Spinal cord (tissue), 10 donors: ENCODE results near the gene EARS2. TPM values are rescaled to one million over a fixed set of nuclear protein-coding genes. Genes with fewer than 3 reads are reported as not detected.
A peak's percentile ranks its signal among the peaks of the same experiment; 100 is the strongest.
"Not testable (repeated sequence)": the region's sequence is repeated elsewhere in the genome, so short reads cannot be mapped to it uniquely, and the experiment has no call there.

Experiments
- DNase-seq, 6 donors: peaks; one replicate each; pipeline versions ENCODE4 v3.0.0 to v3.0.0-alpha.2; 2013 to 2015; ENCODE audit warnings: low spot score in 6 of 6, low read depth in 4 of 6
- H3K27ac ChIP-seq: one replicate; pipeline ENCODE4 v1.5.1; 2013; ENCODE audit warnings: low read depth, low read length, control low read depth
- H3K27me3 ChIP-seq: one replicate; pipeline ENCODE4 v1.6.1; 2013; ENCODE audit warnings: low read length; ENCODE audit not compliant: control insufficient read depth, insufficient read depth
- H3K36me3 ChIP-seq: one replicate; pipeline ENCODE4 v1.6.1; 2013; ENCODE audit warnings: low read length; ENCODE audit not compliant: control insufficient read depth, insufficient read depth
- H3K4me1 ChIP-seq: one replicate; pipeline ENCODE4 v1.6.1; 2013; ENCODE audit warnings: low read length; ENCODE audit not compliant: control insufficient read depth, insufficient read depth
- H3K4me3 ChIP-seq: one replicate; pipeline ENCODE4 v1.5.1; 2013; ENCODE audit warnings: low read depth, low read length, control low read depth
- H3K9me3 ChIP-seq: one replicate; pipeline ENCODE4 v1.6.1; 2013; ENCODE audit warnings: low read length; ENCODE audit not compliant: control insufficient read depth, insufficient read depth
- WGBS: methylation state at CpG from one replicate; pipeline ENCODE4 v1.1.5; 2013; ENCODE audit warnings: missing lambda C conversion rate; ENCODE audit not compliant: insufficient coverage; 5-methylcytosine and 5-hydroxymethylcytosine counted together
- polyA plus RNA-seq, 2 donors: library from polyadenylated mRNA; unstranded; fragments of 120-200 nt; gene quantifications; one replicate each; pipeline ENCODE4 v1.2.1, GENCODE V29; 2013; ENCODE audit not compliant: insufficient read length in 2 of 2
- total RNA-seq, 2 donors: library from RNA; depleted of rRNA in 1 of 2; stranded (reverse); fragments of 120-200 nt in 1 of 2; fragments of >200 nt in 1 of 2; gene quantifications; one replicate each; pipeline versions ENCODE4 v1.2.3 to v1.2.4, GENCODE V29; 2013 to 2014
- donor health status: healthy.

EARS2 gene
- total and polyA plus RNA-seq, 4 donors, result 16.6 to 27.7 (median 23.4) TPM

GRCh38 chr16:23583271-23583670, 26.1 kb upstream of the EARS2 start:
- DNase-seq, H3K4me1 ChIP-seq, H3K27ac ChIP-seq, H3K4me3 ChIP-seq, H3K27me3 ChIP-seq, H3K9me3 ChIP-seq: not testable (repeated sequence)
- peaks cover 65% of the 10 kb centered on the region for H3K36me3 ChIP-seq
- WGBS, result 97% methylated on average over 6 of the region's 30 CpGs

- Histone ChIP-seq H3K27ac (no peak overlapping the region), H3K4me3 (no peak overlapping the region), H3K27me3 (no peaks in the 10 kb centered on the region), H3K36me3 (peaks cover 58% of the 10 kb centered on the region), H3K4me1 (peaks cover 4% of the 10 kb centered on the region), H3K9me3 (no peaks in the 10 kb centered on the region)
- DNase-seq, result no peak
These were observed 24.6 kb upstream of the EARS2 start for GRCh38 chr16:23581764-23582163.

GRCh38 chr16:23580391-23580790, 23.2 kb upstream of the EARS2 start:
- Histone ChIP-seq H3K27ac (no peak overlapping the region), H3K27me3 (no peaks in the 10 kb centered on the region), H3K4me1 (peaks cover 4% of the 10 kb centered on the region), H3K36me3 (peaks cover 58% of the 10 kb centered on the region), H3K9me3 (no peaks in the 10 kb centered on the region), H3K4me3 (no peak overlapping the region)
- no peak for DNase-seq

- Histone ChIP-seq H3K4me1 (peaks cover 4% of the 10 kb centered on the region), H3K9me3 (no peaks in the 10 kb centered on the region), H3K27ac (no peak overlapping the region), H3K36me3 (peaks cover 56% of the 10 kb centered on the region), H3K4me3 (no peak overlapping the region), H3K27me3 (no peaks in the 10 kb centered on the region)
- no CpG with 5 or more reads among the region's 4 CpGs for WGBS
- DNase-seq, result no peak
These were observed 22.2 kb upstream of the EARS2 start for GRCh38 chr16:23579371-23579770.

GRCh38 chr16:23578101-23578830, 21.1 kb upstream of the EARS2 start:
- Histone ChIP-seq H3K4me3 (no peak overlapping the region), H3K27me3 (no peaks in the 10 kb centered on the region), H3K36me3 (peaks cover 60% of the 10 kb centered on the region), H3K9me3 (no peaks in the 10 kb centered on the region), H3K27ac (no peak overlapping the region), H3K4me1 (peaks cover 4% of the 10 kb centered on the region)
- 54% methylated on average over 1 of the region's 5 CpGs for WGBS
- peak in 3 of 6 donors; percentile 22 to 72 (median 57) for DNase-seq

GRCh38 chr16:23577493-23577892, 20.3 kb upstream of the EARS2 start:
- Histone ChIP-seq H3K9me3 (no peaks in the 10 kb centered on the region), H3K4me1 (peaks cover 4% of the 10 kb centered on the region), H3K4me3 (no peak overlapping the region), H3K27me3 (no peaks in the 10 kb centered on the region), H3K27ac (no peak overlapping the region), H3K36me3 (peaks cover 62% of the 10 kb centered on the region)
- DNase-seq, result no peak
- whole genome bisulfite sequencing, result 100% methylated on average over 2 of the region's 2 CpGs

- H3K9me3 ChIP-seq, result no peaks in the 10 kb centered on the region
- H3K4me3 ChIP-seq, result no peak overlapping the region
- H3K27me3 ChIP-seq, result no peaks in the 10 kb centered on the region
- 80% methylated on average over 1 of the region's 3 CpGs for WGBS
- peaks cover 4% of the 10 kb centered on the region for H3K4me1 ChIP-seq
- peaks cover 65% of the 10 kb centered on the region for H3K36me3 ChIP-seq
- no peak overlapping the region for H3K27ac ChIP-seq
- no peak for DNase-seq
These were observed 18.7 kb upstream of the EARS2 start for GRCh38 chr16:23575834-23576233.

GRCh38 chr16:23573817-23574216, 16.7 kb upstream of the EARS2 start:
- H3K27me3 ChIP-seq, result no peaks in the 10 kb centered on the region
- no peak for DNase-seq
- WGBS, result 96% methylated on average over 3 of the region's 5 CpGs
- no peaks in the 10 kb centered on the region for H3K9me3 ChIP-seq
- H3K27ac ChIP-seq, result no peak overlapping the region
- peaks cover 3% of the 10 kb centered on the region for H3K4me1 ChIP-seq
- no peak overlapping the region for H3K4me3 ChIP-seq
- peaks cover 66% of the 10 kb centered on the region for H3K36me3 ChIP-seq

DNA sequence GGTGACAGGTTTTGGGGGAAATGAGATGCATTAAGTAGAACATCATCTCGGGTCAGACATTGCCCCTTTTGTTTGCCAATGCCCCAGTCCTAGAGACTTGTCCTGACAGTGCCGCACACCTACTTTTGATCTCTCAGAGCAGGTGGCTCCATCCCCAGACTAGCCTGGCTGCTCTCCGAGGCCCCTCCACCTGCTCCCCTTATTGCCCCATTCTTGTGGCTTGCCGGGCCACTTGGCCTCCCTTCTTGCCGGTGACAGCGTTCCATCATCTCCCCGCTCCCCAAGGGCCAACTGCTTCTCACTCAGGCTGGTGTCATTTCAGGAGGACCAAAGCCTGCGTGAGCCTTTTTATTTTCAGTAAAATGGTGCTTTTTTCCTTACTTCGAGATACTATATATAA, 15.2 kb upstream of the EARS2 start:
- H3K9me3 ChIP-seq, result no peaks in the 10 kb centered on the region
- 92% methylated on average over 7 of the region's 9 CpGs for WGBS
- no peak for DNase-seq
- peaks cover 75% of the 10 kb centered on the region for H3K36me3 ChIP-seq
- no peaks in the 10 kb centered on the region for H3K27me3 ChIP-seq
- no peak overlapping the region for H3K27ac ChIP-seq
- no peaks in the 10 kb centered on the region for H3K4me1 ChIP-seq
- no peak overlapping the region for H3K4me3 ChIP-seq

- 95% methylated on average over 5 of the region's 5 CpGs for WGBS
- DNase-seq, result peak in 1 of 6 donors; percentile 23
- H3K27ac ChIP-seq, result no peak overlapping the region
- peaks cover 77% of the 10 kb centered on the region for H3K36me3 ChIP-seq
- no peaks in the 10 kb centered on the region for H3K4me1 ChIP-seq
- H3K9me3 ChIP-seq, result no peaks in the 10 kb centered on the region
- no peaks in the 10 kb centered on the region for H3K27me3 ChIP-seq
- H3K4me3 ChIP-seq, result no peak overlapping the region
These were observed 14.7 kb upstream of the EARS2 start for GRCh38 chr16:23571895-23572294.
